NCI-H526 treated with DMSO at 0.1 percent for 48 hours (cell line): Measurements from ENCODE around the gene PNMA8A.
"Not testable (repeated sequence)": the region's sequence is repeated elsewhere in the genome, so short reads cannot be mapped to it uniquely, and the experiment has no call there.

ENCODE experiments used
- DNase-seq: peaks from one replicate; lab custom pipeline; 2025; lab: John Stamatoyannopoulos, UW

Gene PNMA8A, protein sequence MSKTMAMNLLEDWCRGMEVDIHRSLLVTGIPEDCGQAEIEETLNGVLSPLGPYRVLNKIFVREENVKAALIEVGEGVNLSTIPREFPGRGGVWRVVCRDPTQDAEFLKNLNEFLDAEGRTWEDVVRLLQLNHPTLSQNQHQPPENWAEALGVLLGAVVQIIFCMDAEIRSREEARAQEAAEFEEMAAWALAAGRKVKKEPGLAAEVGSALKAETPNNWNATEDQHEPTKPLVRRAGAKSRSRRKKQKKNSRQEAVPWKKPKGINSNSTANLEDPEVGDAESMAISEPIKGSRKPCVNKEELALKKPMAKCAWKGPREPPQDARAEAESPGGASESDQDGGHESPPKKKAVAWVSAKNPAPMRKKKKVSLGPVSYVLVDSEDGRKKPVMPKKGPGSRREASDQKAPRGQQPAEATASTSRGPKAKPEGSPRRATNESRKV

DNA sequence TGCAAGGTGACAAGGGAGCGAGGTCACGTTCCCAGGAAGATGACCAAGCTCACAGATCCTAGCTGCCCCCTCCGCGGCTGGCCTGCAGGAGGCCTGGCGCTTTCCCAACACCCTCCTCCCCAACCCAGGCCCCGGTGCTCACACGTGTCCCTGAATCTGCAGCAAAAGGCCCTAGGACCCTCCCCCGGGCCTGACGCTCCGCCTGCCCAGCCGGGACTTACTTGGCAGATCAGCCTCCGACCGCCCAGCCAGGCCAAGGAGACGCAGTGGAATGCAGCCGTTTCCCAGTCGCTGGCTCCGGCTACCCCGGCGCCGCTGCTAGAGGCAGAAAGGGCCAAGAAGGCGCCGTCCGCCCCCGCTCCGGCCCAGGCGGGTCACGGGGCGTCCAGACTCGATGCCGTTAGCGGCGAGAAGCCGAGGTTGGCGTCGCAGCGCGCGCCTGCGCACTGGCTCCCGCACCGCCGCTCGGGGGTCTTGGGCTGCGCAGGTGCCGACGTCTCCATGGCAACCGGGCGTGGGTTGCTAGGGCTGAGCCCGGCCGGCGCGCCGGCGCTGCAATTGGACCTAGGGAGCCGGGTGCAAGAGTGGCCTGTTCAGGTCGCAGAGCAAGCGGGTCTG is at the start of gene PNMA8A:
Gene PNMA8A, minus strand, starts transcription at position 448 of the 618 bp plus-strand sequence. CDS start 528 bp downstream, outside the sequence.
- peak; percentile 79 for DNase-seq

DNA sequence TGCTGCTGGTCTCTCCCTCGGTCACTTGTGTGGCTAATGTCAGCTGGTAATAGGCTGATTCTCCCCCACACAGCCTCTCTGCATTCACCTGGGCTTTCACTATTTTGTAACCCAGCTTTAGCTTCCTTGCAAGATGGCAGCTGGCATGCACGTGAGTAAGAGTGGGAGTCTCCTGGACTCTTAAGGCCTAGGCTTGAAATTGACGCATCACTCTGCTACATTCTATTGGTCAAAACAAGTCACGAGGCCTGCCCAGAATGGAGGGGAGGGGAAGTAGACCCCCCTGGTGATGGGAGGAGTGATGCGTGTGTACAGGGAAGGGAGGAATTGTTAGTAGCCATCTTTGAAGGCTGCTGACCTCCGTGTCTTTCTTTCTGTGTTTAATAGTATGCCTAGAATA is 49.3 kb upstream of the PNMA8A start:
- DNase-seq = no peak

DNA sequence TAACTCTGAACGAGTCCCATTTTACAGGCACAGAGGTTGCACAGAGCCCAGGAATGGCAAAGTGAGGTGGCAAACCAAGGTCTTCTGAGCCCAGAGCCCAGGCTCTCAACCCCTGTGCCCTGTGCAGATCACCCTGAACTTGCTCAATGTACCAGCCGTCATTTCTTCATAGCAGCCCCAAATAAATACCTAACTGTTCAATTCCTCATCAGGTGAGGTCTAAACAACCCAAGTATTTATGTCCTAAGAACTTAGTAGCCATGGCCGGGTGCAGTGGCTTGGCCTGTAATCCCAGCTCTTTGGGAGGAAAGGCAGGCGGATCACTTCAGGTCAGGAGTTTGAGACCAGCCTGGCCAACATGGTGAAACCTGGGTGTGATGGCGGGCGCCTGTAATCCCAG is 46.1 kb upstream of the PNMA8A start:
- DNase-seq = no peak

DNA sequence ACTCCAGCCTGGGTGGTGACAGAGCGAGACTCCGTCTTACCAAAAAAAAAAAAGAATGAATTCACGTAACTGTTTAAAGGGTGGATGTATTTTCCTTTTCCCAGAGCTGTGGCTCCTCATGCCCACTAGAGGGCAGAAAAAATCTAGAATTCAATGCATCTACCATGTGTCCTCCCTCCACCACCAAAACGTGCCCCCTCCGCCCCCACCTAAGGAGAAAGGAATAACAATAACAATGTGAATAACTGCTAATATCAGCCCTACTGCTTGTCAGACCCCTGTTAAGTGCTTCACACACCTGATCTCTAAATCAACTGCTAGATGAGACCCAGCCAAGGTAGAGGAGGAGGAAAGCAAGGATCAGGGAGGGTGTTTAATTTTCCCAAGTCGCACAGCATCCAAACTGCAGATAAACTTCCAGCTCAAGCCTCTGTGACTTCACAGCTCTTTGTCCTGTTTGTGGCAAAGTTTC is 44.6 kb upstream of the PNMA8A start:
- no peak for DNase-seq

DNA sequence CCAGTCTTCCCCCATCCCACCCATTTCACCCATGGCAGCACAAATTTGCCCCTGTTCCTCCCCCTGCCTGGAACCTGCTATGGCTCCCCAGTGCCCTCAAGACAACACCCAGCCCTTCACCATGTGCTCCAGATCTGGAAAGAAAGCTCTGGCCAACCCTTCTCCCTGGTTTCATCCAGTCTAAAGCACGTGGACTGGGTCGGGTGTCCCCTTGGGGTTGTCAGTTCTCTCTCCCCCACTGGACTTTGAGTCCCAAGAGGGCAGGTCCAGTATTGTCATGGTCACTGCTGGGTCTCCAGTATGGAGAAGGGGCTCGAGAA is 43.9 kb upstream of the PNMA8A start:
- DNase-seq = no peak

DNA sequence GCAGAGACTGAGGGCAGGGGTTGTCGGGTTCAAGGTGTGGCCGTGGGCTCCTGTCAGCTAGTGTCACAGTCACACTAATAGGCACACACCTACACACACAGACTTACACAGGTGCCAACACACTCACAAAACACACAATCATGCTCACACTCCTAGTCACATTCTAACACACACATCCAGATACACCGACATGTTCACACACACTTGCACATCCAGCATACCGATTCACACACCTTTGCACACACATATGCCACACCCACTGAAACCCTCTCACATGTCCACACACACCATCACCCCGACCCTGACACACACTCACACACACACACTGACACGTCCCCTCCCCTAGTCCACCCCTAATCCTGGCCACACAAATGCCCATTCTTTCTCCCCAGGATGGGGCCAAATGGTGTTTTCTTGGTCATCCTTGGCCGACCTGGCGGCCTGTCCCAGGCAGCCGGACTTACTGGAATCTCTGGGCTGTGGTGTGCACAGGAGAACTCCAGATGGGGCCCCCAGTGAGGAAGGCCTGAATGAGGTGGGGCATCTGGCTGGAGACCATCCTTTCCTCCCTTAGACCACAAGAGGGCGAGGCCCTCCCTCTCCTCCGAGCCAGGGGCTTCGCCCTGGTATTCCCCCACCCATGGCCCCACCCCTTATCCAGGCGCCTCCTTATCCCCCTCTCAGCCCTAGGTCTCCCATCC is 43.4 kb upstream of the PNMA8A start:
- no peak for DNase-seq

DNA sequence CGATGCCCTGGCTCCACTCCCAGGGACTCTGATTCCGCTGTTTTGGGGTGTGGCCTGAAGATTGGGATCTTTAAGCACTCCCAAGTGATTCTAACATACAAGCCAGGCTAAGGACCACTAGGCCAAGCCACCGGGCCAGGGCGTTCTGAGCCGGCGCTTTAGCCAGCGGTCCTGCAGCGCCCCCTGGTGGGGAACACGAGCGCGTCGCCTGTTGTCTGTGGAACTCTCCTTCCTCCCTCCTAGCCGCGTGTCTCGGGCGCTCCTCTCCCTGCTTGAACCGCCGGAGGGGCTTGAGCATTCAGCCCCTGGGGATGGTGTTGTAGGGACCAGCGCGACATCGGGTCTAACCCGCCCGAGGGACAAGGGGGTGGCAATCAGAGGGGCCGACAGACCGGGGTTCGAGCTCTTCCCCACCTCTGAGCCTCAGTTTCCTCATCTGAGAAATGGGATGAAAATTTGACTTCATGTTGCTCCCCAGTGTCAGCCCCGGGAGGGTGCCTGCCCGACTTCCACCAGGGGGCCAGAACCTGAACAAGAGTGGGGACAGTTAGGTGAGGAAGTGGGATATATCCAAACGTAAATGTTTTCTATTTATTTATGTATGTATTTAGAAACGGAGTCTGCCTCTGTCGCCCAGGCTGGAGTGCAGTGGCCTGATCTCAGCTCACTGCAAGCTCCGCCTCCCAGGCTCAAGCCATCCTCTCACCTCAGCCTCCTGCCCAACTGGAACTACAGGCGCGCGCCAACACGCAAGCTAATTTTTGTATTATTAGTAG is 42.3 kb upstream of the PNMA8A start:
- peak; percentile 23 for DNase-seq

DNA sequence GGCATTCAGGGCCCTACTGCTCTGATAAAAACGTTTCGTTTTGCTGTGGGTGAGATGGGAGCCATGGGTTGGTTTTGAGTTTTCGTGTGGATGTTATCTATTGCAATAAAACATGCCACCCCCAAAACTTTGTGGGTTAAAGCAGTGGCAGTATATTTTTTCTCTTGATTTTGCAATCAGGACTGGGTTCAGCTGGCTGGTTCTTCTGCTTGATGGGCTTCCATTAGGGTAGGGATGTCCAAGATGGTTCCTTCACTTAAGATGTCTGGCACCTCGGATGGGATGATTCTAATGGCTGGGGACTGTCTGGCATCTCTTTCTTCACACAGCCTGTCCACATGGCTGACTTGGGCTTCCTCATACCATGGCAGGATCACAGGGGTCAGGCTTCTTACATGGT is 39.9 kb upstream of the PNMA8A start:
- no peak for DNase-seq

DNA sequence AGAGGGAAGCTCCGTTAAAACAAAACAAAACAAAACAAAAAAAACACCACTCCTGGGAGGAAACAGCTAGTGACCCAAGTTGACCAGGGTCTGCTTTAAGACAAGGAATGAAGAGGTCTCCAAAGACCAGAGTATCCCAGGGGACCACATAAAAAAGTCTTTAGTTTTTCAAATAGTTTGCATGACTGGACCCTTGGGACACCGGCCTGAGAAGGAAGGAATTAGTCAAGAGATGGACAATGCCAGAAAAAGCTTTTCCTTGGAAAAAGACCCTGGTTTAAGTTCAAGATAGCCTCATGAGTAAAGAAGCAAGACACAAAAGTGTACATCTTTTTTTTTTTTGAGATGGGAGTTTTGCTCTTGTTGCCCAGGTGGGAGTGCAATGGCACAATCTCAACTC is 36.8 kb upstream of the PNMA8A start:
- DNase-seq = no peak

DNA sequence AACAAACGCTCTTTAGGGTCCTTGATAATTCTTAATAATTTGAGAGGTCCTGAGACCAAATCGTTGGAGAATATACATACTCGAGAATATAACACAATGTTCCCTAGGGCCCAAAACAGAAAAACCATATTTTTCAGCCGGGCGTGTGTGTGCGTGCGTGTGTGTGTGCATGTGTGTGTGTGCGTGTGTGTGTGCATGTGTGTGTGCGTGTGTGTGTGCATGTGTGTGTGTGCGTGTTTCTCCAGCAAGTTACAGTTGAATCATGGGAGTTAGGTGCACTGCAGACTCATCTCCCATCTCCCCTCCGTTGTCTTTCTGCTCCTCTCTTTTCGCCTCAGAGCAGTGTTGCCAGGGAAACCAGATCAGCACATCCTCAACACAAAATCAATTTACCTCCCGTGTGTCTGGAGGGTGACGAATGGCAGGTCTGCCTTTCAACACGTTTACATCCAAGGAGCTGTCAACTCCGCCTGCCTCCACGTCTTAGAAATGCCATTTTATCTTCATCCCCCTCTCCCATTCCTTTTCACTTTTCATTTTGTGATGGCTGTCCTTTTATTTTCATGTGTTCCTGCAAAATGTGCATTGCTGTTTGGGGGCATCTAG is 32.6 kb upstream of the PNMA8A start:
- DNase-seq = no peak

DNA sequence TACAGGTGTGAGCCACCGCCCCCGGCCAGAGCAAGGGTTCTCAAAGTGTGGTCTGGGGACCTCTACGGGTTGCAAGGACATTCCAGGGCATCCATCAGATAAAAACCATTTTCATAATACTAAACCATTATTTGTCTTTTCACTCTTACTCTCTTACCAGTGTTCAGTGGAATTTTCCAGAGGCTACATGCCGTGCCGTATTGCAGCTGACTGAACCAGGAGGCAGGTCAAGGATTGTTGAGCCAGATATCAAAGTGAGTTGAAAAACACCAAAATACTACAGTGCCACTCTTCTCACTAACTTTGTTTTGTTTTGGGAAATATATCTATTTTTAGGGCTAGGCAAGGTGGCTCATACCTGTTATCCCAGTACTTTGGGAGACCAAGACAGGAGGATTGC is 31.5 kb upstream of the PNMA8A start:
- DNase-seq = no peak

DNA sequence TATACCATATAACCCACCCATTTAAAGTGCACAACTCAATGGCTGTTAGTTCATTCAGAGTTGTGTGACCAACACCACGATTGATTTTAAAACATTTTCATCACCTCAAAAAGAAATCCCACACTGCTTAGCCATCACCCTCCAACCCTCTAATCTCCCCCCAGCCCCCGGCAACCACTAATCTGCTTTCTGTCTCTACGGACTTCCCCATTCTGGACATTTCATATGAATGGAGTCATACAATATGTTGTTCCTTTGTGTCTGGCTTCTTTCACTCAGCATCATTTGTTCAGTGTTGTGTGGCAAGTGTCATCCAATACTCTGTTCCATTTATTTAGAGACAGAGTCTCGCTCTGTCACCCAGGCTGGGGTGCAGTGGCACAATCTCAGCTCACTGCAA is 28.3 kb upstream of the PNMA8A start:
- no peak for DNase-seq

DNA sequence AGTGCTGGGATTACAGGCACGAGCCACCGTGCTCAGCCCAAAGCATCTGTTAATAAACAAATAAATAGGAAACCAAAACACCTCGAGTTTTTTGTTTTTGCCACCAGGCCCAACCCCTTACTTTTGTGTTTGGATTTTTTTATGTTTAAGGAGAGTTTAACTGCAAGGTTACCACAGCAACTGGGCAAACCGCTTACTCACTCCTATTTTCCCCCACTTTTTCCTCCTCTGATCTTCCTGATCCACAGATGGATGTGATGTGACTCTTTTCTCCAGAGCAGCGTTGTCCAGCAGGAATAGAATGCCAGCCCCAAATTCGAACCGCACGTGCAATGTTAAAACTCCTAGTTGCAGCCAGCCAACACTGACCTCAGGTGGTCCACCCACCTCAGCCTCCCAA is 26.4 kb upstream of the PNMA8A start:
- DNase-seq = no peak

DNA sequence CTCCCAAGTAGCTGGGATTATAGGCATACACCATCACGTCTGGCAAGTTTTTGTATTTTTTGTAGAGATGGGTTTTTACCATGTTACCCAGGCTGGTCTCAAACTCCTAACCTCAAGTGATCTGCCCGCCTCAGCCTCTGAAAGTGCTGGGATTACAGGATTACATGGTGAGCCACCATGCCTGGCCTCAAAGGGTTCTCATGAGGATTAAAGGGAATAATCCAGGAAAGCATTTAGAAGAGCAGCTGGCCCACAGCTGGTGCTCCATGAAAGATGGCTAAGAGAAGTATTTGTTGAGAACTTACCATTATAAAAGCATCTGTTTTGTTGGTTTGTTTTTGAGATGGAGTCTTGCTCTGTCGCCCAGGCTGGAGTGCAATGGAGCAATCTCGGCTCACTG is 25.5 kb upstream of the PNMA8A start:
- not testable (repeated sequence) for DNase-seq

DNA sequence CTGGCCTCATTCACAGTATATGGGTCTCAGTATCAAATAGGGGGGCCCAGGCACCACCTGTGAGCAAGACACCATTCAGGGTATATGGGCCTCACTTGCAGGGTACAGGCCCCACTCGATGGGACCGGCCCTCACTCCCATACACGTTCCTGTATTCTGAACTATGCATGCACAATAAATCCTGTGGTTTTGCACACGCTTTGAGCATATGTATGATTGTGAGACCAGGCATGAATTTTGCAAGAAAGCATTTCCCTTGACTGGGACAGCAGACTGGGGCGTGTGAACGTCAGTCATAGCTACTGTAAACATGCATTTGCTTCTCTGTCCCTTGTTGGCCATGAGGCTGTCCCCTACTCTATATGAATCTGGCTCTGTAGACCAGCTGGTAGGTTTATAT is 24.9 kb upstream of the PNMA8A start:
- DNase-seq = no peak

DNA sequence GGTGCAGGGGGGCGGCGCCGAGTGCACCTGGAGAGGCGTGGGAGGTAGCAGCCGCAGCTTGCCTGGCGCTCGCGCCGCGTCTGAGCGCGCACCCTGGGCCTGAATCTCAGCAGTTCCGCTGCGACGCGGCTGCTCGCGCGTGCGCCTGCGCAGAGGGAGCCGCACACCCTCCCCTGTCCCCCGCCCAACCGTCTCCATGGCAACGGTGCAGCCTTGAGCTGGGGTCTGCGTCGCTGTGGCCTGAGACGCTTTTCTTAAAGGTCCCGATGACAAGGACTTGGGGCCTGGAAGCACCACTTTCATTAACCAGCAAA is 24.4 kb upstream of the PNMA8A start, which contains the start of gene PNMA8B:
Gene PNMA8B, minus strand, starts transcription at position 82 of the 314 bp plus-strand sequence. CDS start 402 bp downstream, outside the sequence.
- peak; percentile 69 for DNase-seq

DNA sequence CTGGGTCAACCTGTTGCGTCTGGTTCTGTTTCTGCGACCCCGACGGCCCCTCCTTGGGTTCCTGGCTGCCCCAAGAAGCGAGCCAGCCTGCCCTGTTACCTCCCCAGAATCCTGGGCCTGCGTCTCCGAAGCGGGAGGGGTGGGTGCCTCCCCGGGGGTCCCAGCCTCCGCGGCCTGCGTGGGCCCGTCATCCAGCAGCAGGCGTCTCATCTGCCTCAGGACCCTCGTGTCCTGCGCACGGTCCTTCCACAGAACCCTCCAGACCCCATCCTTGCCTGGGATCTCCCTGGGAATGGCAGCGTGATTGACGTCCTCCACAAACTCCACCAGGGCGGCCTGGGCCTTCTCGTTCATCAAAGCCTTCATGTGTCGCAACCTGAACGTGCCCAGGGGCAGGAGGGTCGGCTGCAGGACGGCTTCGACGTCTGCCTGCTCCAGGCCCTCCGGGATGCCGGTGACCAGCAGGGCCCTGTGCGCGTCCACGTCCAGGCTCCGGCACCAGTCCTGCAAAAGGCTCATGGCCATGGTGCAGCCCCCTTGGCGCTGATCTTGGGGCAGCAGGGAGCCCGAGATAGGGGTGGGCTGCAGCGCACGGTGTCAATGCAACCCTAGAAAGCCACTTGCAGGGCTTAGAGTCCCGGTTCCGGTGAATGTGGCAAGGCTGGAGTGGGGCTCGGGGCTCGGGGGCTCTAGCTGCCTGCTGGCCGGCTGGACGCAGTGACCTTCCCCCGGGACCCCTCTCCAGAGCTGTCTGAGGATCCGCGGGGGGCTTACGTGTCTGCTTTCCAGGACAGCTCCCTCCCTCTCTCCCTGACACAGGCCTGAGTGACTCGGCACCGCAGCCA is 23.8 kb upstream of the PNMA8A start:
- DNase-seq = no peak

DNA sequence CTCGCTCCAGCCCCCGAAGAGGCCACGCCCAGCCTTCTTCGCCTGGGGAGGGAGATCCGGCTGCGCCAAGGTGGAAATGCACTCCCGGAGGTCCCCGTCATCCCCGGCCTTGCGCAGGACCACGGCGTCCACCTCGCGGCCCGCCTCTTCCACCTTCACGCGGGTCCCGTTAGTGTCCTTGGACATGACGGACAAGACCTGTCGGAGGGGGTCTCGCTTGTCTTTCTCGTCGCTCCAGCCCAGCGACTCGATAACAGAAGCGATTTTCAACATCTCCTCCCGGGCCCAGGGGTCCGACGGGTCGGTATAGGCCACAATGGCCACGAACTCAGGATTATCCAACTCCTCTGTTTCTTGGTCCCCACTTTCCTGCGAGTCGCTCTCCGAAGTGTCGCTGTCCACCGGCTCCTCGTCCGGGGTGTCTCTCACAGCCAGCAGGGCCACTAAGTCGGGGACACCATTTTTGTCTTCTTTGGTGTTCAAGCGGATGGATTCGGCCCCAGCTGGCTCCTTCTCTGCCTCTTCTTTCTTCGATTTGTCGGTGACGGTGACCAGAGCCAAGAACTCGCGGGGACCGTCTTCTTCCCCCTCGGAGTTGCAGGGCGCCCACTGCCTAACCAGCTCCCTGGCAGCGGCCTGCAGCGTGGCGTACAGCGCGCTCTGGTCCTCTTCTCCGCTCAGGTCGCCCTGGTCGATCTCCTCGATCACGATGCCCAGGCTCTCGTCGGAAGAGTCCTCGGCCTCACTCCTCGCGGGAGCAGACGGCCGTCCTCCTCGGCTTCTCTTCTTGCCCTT is 23.0 kb upstream of the PNMA8A start:
- DNase-seq = no peak

DNA sequence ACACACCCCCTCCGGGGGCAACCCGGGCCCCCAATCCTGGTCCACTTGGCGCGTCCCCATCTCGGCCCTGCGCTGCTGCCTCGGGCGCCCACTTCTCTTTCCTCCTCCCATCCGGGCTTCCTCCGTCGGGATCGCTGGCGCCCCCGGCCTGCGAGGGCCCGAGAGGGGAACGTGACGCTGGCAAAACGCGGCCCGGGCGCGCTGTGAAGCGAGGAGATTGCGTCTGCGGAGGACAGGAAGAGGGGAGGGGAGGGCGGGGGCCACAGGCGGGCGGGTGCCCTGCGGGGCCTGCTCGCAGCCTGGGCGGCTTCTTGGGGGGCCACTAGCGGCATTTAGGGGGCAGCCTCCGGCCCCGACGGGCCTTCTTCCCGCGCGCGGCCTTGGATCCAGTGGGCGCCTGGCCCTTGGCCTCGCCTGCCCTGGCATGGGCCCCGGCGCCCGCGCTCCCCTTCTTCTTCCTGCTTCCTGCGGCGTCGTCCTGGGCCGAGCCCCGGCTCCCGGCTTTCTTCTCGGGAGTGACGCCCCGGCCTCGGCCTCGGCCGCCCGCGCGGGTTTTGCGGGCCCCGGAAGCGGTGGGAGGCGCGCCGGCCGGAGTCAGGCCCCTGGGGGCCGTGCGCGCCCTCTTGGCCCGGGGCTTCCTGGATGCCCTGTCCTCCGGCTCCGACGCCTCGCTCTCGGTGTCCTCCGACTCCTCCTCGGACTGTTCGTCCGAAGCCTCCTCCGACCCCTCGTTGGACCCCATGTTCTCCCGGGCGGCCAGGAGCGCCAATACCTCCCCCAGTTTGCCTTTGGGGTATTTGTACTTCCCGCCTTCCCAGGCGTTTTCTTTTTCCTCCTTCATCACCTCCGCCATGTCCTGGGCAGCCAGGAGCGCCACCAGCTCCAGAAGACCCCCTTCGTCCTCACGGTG is 22.1 kb upstream of the PNMA8A start:
- DNase-seq = no peak
